ENCODE measurements around the gene PAX3. TPM values are rescaled to one million over a fixed set of nuclear protein-coding genes. Genes with fewer than 3 reads are reported as not detected.
A peak's percentile ranks its signal among the peaks of the same experiment; 100 is the strongest.

PAX3 gene
- total RNA-seq, 1 donor from 2014 or later = not detected

DNA sequence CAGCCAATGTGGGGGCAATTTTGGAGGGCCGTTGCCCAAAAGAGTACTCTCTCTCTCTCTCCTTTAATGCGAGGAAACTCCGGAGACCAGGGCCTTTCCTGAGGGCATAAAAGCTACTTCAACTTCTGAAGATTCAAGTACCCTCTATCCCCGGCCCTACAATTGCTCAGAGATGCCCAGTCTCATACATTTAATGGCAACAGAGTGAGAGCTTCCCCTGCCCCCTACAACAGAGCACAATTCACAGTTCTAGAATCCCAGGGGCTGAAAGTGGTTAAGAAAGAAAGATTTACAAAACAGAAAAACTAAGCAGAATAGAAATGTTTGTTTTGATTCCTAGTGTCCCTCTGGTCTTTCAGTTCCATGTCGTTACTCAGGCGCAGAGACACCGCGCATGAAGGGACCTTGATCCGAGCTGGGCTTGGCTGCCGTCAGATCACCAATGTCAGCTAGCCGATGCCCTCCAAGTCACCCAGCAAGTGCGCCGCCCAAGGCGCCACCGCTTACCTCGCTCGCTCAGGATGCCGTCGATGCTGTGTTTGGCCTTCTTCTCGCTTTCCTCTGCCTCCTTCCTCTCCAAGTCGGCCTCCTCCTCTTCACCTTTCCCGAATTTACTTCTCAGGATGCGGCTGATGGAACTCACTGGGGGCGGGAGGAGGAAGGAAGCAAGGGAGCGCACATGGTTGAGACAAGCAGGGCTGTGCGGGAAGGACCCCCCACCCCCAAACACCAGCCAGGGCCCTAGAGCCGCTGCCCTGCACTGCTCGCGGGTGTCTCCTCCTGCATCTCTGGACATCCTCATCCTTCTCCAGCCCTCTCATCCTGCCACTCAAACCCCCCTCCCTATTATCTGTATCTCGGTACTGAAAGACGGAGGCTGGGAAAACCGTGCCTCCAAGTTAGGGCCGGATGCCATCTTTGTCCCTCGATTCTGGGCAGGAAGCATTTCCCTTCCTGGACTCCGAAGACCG lies 4.9 kb downstream of the PAX3 start:
- TF ChIP-seq, protein P1, sequence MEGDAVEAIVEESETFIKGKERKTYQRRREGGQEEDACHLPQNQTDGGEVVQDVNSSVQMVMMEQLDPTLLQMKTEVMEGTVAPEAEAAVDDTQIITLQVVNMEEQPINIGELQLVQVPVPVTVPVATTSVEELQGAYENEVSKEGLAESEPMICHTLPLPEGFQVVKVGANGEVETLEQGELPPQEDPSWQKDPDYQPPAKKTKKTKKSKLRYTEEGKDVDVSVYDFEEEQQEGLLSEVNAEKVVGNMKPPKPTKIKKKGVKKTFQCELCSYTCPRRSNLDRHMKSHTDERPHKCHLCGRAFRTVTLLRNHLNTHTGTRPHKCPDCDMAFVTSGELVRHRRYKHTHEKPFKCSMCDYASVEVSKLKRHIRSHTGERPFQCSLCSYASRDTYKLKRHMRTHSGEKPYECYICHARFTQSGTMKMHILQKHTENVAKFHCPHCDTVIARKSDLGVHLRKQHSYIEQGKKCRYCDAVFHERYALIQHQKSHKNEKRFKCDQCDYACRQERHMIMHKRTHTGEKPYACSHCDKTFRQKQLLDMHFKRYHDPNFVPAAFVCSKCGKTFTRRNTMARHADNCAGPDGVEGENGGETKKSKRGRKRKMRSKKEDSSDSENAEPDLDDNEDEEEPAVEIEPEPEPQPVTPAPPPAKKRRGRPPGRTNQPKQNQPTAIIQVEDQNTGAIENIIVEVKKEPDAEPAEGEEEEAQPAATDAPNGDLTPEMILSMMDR (IDR thresholded peaks at IDR 0.05; ENCODE audit: insufficient read depth, low read length, severe bottlenecking) = no peak
- Histone ChIP-seq H3K4me3 (ENCODE audit: low read depth, low read length) (no peak overlapping the region), H3K36me3 (ENCODE audit: control insufficient read depth, insufficient read depth, low read length) (no peaks in the 10 kb centered on the region), H3K27me3 (ENCODE audit: control insufficient read depth, insufficient read depth, low read length) (peaks cover 88% of the 10 kb centered on the region)
- FAIRE-seq (no peak), DNase-seq (ENCODE audit: low read depth) (no peak)

DNA sequence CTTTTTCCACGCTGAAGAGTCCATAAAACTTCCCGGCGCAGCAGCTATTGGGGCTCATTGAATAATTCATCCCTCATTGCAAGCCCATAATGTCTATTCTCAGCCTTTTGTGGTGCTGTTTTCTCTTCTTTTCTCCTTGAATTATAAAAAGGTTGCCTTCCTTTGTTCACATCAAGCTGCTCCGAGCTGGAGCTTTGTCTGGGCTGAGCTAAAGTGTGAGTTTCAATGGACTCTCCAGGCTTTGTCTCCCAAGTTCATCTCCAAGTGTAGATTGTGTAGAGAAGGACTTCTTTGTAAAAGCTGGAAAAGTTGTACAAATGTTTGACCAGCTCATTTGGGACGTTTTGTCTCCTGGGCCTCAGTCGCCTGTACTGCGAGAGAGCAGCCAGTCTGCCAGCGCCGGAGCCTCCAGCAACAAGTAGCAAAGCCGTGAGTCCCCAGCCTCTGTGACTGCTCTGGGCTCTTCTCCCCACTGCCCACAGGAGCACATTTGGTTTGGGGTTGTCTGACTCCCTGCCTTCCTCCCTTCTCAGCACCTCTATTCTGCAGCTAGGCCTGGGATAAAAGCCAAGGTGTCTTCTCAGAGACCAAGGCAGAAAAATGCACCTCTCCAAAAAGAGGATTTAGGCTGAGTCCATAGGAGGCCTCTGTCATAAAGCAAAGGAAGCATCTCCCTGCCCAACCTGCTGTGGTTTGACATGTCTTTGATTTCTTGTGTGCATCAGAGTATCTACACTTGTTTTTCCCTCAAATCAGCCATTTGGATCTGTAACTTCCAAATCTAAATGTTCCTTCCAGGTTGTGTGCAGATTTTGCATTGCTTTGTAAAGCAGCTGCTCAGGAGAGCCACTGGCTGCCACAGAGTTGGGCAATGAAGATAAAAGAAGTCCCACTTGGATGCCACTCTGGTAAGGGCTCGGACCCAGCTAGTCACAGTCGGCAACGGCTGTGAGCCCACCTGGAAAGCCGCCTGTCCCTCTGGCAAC lies 6.4 kb downstream of the PAX3 start:
- H3K4me3 ChIP-seq (ENCODE audit: low read depth, low read length) = no peak overlapping the region
- no peak for DNase-seq (ENCODE audit: low read depth)
- peak; percentile 43 for FAIRE-seq
- TF ChIP-seq, protein P1 (IDR thresholded peaks at IDR 0.05; ENCODE audit: insufficient read depth, low read length, severe bottlenecking) = no peak
- no peaks in the 10 kb centered on the region for H3K36me3 ChIP-seq (ENCODE audit: control insufficient read depth, insufficient read depth, low read length)
- H3K27me3 ChIP-seq (ENCODE audit: control insufficient read depth, insufficient read depth, low read length) = peaks cover 81% of the 10 kb centered on the region

DNA sequence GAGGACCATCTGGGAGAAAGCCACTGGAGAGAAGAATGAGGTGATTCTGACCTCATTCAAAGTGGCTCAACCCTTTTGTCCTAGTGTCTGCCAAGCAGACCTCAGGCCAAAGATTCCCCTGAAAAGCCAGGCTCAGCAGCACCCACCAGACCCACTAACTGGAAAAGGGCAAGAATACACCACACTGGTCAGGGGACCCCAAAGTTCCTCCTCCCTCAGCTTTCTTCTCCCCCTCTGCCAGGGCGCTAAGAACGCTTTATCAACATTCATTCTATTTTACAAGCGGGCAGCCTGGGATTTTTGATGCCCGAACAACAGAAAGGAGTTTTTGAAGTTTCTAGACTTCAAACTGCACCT lies 7.3 kb downstream of the PAX3 start:
- H3K4me3 ChIP-seq (ENCODE audit: low read depth, low read length) = no peak overlapping the region
- H3K36me3 ChIP-seq (ENCODE audit: control insufficient read depth, insufficient read depth, low read length) = no peaks in the 10 kb centered on the region
- TF ChIP-seq, protein P1 (IDR thresholded peaks at IDR 0.05; ENCODE audit: insufficient read depth, low read length, severe bottlenecking) = no peak
- peaks cover 73% of the 10 kb centered on the region for H3K27me3 ChIP-seq (ENCODE audit: control insufficient read depth, insufficient read depth, low read length)
- FAIRE-seq (no peak), DNase-seq (ENCODE audit: low read depth) (no peak)

DNA sequence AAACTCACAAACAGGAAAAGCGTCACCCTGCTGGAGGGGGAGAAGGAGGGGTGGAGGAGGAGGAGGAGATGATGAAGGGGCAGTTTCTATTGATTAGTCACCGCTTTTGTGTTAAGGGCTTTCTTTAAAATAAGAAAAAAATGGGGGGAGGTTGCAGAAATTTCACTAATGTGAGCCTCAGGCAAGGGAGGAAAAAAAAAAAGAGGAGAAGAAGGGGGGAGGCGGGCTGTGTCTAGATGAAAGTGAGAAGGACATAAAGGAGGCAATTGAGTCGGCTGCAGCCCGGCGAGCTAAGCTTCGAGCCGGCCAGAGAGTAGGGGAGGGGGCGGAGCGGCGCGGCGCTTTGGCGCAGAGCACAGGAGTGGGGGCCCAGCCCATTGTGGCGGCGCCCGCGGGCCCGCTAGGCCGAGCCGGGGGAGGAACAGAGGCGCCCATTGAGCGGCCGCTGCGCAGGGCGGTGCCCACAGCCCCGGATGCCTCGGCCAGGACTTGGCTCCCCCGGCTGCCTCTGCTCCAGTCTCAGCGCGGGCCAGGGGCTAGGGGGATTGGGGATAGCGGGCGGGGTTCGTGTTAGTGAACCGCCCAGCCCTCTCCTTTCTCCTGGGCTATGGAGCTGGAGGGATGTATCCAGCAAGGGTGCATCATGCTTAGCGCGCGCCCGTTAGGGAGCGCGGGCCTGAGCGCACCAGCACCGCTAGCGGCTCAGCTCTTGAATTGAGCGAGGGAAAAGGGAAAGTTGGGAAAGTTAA lies 7.9 kb downstream of the PAX3 start:
- TF ChIP-seq, protein P1 (IDR thresholded peaks at IDR 0.05; ENCODE audit: insufficient read depth, low read length, severe bottlenecking) = no peak
- Histone ChIP-seq H3K27me3 (ENCODE audit: control insufficient read depth, insufficient read depth, low read length) (peaks cover 69% of the 10 kb centered on the region), H3K36me3 (ENCODE audit: control insufficient read depth, insufficient read depth, low read length) (no peaks in the 10 kb centered on the region), H3K4me3 (ENCODE audit: low read depth, low read length) (no peak overlapping the region)
- FAIRE-seq = no peak
- no peak for DNase-seq (ENCODE audit: low read depth)

DNA sequence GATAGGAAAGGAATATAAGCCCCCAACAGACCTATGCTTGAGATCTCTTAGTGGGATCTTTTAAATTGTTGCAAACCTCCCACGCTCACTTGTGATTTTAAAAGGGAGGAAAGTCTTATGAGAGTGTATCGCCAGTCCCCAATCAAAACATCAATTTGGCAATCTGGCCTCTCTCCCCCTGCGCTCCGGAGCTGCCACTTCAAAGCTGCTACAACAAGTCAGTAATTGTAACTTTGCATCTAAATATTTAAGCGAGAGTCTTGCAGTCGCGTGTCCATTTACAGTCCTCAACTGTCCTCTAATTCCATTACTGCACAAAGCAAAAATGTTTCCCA lies 8.4 kb downstream of the PAX3 start:
- DNase-seq (ENCODE audit: low read depth) (no peak), FAIRE-seq (no peak)
- TF ChIP-seq, protein P1 (IDR thresholded peaks at IDR 0.05; ENCODE audit: insufficient read depth, low read length, severe bottlenecking) = no peak
- H3K4me3 ChIP-seq (ENCODE audit: low read depth, low read length) = no peak overlapping the region
- H3K36me3 ChIP-seq (ENCODE audit: control insufficient read depth, insufficient read depth, low read length) = no peaks in the 10 kb centered on the region
- H3K27me3 ChIP-seq (ENCODE audit: control insufficient read depth, insufficient read depth, low read length) = peaks cover 64% of the 10 kb centered on the region
